Thymus (tissue), 2 donors: ENCODE data around the gene RBMS2. TPM values are rescaled to one million over a fixed set of nuclear protein-coding genes. Genes with fewer than 3 reads are reported as not detected.

Experiments used
- polyA plus RNA-seq: library from polyadenylated mRNA; stranded (reverse); fragments of 200-250 nt; gene quantifications from one replicate; pipeline ENCODE4 v1.2.3, GENCODE V29; 2013
- total RNA-seq: library from RNA; stranded (reverse); fragments of 120-200 nt; gene quantifications from one replicate; pipeline ENCODE4 v1.2.4, GENCODE V29; 2013
- donor health status: healthy.

RBMS2 gene
- total and polyA plus RNA-seq, 2 donors, result 3.2 to 4.9 TPM

Other genes with a start within 250 kb of the RBMS2 start
- gene CS, start 221.5 kb upstream of the RBMS2 start, total RNA-seq, result 46.3 TPM
- gene CS, start 221.5 kb upstream of the RBMS2 start, polyA plus RNA-seq, result 53.6 TPM
- gene CNPY2, start 205.8 kb upstream of the RBMS2 start, total RNA-seq, result 92.4 TPM
- 83.1 TPM for gene CNPY2, start 205.8 kb upstream of the RBMS2 start, polyA plus RNA-seq
- 36.3 TPM for gene PAN2, start 187.8 kb upstream of the RBMS2 start, total RNA-seq
- 71.4 TPM for gene PAN2, start 187.8 kb upstream of the RBMS2 start, polyA plus RNA-seq
- gene IL23A, start 182.9 kb upstream of the RBMS2 start, total RNA-seq, result 14.4 TPM
- gene IL23A, start 182.9 kb upstream of the RBMS2 start, polyA plus RNA-seq, result 11.6 TPM
- 73.3 TPM for gene STAT2, start 161.7 kb upstream of the RBMS2 start, total RNA-seq
- gene STAT2, start 161.7 kb upstream of the RBMS2 start, polyA plus RNA-seq, result 102 TPM
- gene APOF, start 159.0 kb upstream of the RBMS2 start, total RNA-seq, result not detected
- not detected for gene APOF, start 159.0 kb upstream of the RBMS2 start, polyA plus RNA-seq
- gene TIMELESS, start 72.4 kb upstream of the RBMS2 start, total RNA-seq, result 15.8 TPM
- 8.4 TPM for gene TIMELESS, start 72.4 kb upstream of the RBMS2 start, polyA plus RNA-seq
- gene MIP, start 67.2 kb upstream of the RBMS2 start, total RNA-seq, result 0.09 TPM
- gene MIP, start 67.2 kb upstream of the RBMS2 start, polyA plus RNA-seq, result 0.02 TPM
- gene SPRYD4, start 53.2 kb upstream of the RBMS2 start, total RNA-seq, result 1.2 TPM
- 1.8 TPM for gene SPRYD4, start 53.2 kb upstream of the RBMS2 start, polyA plus RNA-seq
- gene GLS2, start 33.7 kb upstream of the RBMS2 start, total RNA-seq, result 1.0 TPM
- gene GLS2, start 33.7 kb upstream of the RBMS2 start, polyA plus RNA-seq, result 2.6 TPM
- 18.0 TPM for gene BAZ2A, start 108.5 kb downstream of the RBMS2 start, total RNA-seq
- gene BAZ2A, start 108.5 kb downstream of the RBMS2 start, polyA plus RNA-seq, result 29.8 TPM
- 680 TPM for gene ATP5F1B, start 124.2 kb downstream of the RBMS2 start, total RNA-seq
- gene ATP5F1B, start 124.2 kb downstream of the RBMS2 start, polyA plus RNA-seq, result 263 TPM
- 101 TPM for gene PTGES3, start 166.5 kb downstream of the RBMS2 start, total RNA-seq
- 161 TPM for gene PTGES3, start 166.5 kb downstream of the RBMS2 start, polyA plus RNA-seq
- gene NACA, start 203.5 kb downstream of the RBMS2 start, total RNA-seq, result 2,524 TPM
- gene NACA, start 203.5 kb downstream of the RBMS2 start, polyA plus RNA-seq, result 3,035 TPM
- 37.6 TPM for gene PRIM1, start 230.5 kb downstream of the RBMS2 start, total RNA-seq
- gene PRIM1, start 230.5 kb downstream of the RBMS2 start, polyA plus RNA-seq, result 6.9 TPM
- 1.2 TPM for gene HSD17B6, start 241.5 kb downstream of the RBMS2 start, total RNA-seq
- gene HSD17B6, start 241.5 kb downstream of the RBMS2 start, polyA plus RNA-seq, result 0.62 TPM